DMS79 treated with DMSO at 0.1 percent for 48 hours (cell line): ENCODE data around the gene KRR1.
"Not testable (repeated sequence)": the region's sequence is repeated elsewhere in the genome, so short reads cannot be mapped to it uniquely, and the experiment has no call there.

Source experiments
- DNase-seq: peaks from one replicate; lab custom pipeline; 2025; lab: John Stamatoyannopoulos, UW

The KRR1 gene

GRCh38 chr12:75525263-75525662 is 13.9 kb upstream of the KRR1 start:
- no peak for DNase-seq

- DNase-seq = not testable (repeated sequence)
Measured at GRCh38 chr12:75522124-75522523, 10.7 kb upstream of the KRR1 start.

GRCh38 chr12:75521224-75521623 is 9.8 kb upstream of the KRR1 start:
- not testable (repeated sequence) for DNase-seq

GRCh38 chr12:75509621-75510020 is 1.8 kb downstream of the KRR1 start:
- DNase-seq = no peak

- DNase-seq = no peak
Measured at GRCh38 chr12:75508159-75508558, 3.2 kb downstream of the KRR1 start.

GRCh38 chr12:75507086-75507485 is 4.3 kb downstream of the KRR1 start:
- no peak for DNase-seq

- no peak for DNase-seq
Measured at GRCh38 chr12:75505706-75506312, 5.6 kb downstream of the KRR1 start.

- no peak for DNase-seq
Measured at GRCh38 chr12:75503866-75504265, 7.5 kb downstream of the KRR1 start.

GRCh38 chr12:75503459-75503858 is 8.0 kb downstream of the KRR1 start:
- no peak for DNase-seq

GRCh38 chr12:75491169-75491568 is 20.2 kb downstream of the KRR1 start:
- no peak for DNase-seq

GRCh38 chr12:75489613-75490210 is 21.7 kb downstream of the KRR1 start:
- DNase-seq = no peak

GRCh38 chr12:75489187-75489586 is 22.2 kb downstream of the KRR1 start:
- DNase-seq = no peak

- no peak for DNase-seq
Measured at GRCh38 chr12:75488553-75488952, 22.9 kb downstream of the KRR1 start.

- no peak for DNase-seq
Measured at GRCh38 chr12:75487308-75487707, 24.1 kb downstream of the KRR1 start.

- DNase-seq = not testable (repeated sequence)
Measured at GRCh38 chr12:75484450-75484849, 27.0 kb downstream of the KRR1 start.

GRCh38 chr12:75483431-75483830 is 28.0 kb downstream of the KRR1 start:
- DNase-seq = peak; percentile 42

GRCh38 chr12:75482646-75483045 is 28.8 kb downstream of the KRR1 start:
- DNase-seq = peak; percentile 57

- DNase-seq = no peak
Measured at GRCh38 chr12:75481774-75482173, 29.6 kb downstream of the KRR1 start.

GRCh38 chr12:75481013-75481705 is 30.2 kb downstream of the KRR1 start:
- DNase-seq = no peak

- no peak for DNase-seq
Measured at GRCh38 chr12:75480469-75480949, 30.9 kb downstream of the KRR1 start, which contains the start of gene GLIPR1. GLIPR1 (plus strand) TSS chr12:75480755; CDS start chr12:75480881, 126 bp downstream.

- no peak for DNase-seq
Measured at GRCh38 chr12:75479963-75480461, 31.4 kb downstream of the KRR1 start.

- no peak for DNase-seq
Measured at GRCh38 chr12:75478116-75478794, 33.2 kb downstream of the KRR1 start.
